ENCODE data around the gene MOB4.
A peak's percentile ranks its signal among the peaks of the same experiment; 100 is the strongest.

The MOB4 gene

DNA sequence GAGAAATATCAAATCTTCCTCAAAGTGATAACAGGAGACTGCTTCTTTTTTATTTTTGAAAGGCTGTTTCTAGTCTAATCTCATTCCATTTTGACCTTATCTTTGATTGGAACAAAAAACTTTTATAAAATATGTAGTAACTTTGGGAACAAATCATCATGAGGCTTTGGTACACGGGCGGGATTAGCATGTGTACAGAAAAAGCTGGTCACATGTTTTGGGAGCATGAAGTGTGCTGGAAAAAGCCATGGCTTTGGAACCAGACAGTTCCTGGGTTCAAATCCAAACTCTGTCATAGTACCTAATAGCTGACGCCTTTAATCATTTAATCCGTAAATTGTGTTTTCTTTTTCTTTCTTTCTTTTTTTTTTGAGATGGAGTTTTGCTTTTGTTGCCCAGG is 81.3 kb downstream of the MOB4 start:
- DNase-seq: no peak

DNA sequence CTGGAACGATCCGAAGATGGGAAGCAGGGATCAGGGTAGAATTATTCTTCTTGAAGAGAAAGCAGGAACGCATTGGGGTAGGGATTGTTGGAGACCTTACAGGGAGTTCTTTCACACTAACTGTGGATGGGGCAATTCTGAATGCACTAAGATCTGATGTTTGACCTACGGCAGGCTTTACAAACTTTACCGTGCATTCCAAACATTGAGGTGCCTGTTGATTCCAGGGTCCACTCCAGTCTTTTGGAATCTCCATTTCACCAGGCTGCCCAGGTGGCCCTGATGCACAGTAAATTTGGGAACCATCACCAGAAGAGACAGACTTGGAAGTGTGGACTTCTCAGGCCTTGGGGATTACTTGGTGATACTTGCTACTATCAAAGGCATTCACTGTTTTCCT is 82.6 kb downstream of the MOB4 start:
- no peak for DNase-seq

DNA sequence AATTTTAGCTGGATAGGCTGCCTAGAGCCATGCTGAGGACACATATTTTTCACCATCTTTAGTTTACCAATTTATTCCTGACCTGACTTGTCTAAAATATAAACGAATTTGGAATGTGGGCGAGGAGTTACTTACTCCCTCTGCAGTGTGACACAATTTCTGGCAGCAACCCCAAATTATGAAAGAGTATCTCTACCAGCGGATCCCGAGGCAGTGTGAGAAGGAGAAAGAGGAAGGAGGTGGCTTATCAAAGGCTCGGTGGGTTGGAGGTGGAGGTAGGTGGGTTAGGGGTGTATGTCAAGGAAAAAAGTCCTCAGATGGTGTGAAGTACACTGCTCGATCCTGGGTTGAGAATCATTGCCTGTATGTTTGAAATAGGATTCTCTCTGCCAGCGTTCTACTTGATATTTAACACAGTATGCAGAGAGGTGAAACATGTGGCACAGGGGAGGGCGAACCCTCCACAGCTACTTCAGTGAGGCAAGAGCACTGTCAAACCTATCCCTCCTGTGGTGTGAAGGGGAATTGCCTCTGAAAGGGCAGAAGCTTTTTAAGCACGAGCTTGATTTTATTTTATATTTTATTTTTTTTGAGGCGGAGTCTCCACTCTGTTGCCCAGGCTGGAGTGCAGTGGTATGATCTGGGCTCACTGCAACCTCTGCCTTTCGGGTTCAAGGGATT is 83.6 kb downstream of the MOB4 start:
- DNase-seq: peak; percentile 67

DNA sequence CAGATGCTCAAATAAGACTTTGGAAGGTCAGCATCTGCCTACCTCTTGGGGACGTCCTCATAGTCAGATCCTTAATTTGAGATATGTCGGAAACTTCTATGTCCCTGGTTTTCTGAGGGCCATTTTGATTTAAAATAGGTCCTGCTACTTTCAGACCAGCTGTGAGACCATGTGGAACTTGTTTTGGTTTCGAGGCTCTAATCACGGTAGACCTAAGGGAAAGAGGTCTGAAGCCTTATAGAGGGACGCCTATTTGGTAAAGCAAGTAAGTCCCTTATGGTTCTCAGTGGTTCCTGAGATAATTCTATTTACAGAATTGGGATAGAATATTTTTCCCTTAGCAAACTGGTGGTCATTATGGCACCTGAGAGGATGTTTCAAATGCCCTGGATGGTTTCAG is 84.4 kb downstream of the MOB4 start:
- DNase-seq: no peak

DNA sequence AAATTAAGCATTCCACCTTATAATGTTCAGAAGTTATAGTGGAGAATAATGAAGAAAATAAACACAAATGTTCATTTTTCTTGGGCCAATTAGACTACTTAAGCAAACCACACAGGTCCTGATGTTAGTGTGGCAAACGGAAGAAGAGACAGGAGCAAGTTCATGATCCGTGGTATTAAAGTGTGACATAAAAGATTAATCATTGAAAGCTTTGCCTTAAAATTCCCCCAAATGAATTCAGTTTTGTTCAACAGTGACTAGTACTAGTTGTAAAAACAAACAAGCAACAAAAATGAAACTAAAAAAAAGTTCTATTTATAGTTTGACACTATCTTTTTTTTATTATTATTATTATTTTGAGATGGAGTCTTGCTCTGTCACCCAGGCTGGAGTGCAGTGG is 85.9 kb downstream of the MOB4 start:
- DNase-seq: no peak

All from hematopoietic multipotent progenitor cell treated with erythropoietin and hydrocortisone succinate and interleukin-3 and kit ligand, for 8 days (in vitro differentiated cells).